Breast epithelium (tissue), 3 donors: ENCODE results near the gene GOLT1A.

Experiments
- POLR2A ChIP-seq: fragments of 450-650 bp; IDR thresholded peaks from one replicate; pipeline ENCODE4 v1.6.1; 2016; ENCODE audit warnings: antibody characterized with exemption, mild to moderate bottlenecking, moderate library complexity
- POLR2AphosphoS5 ChIP-seq, 3 donors: sonication (generic); formaldehyde crosslinking; IDR thresholded peaks; one replicate each; pipeline ENCODE4 v1.6.1; 2017; ENCODE audit warnings: antibody characterized with exemption in 3 of 3
- TF ChIP-seq, protein P1 (sequence below), 3 donors: fragments of 450-650 bp; IDR thresholded peaks; one replicate each; pipeline ENCODE4 v1.5.1; 2016 to 2017; ENCODE audit warnings: antibody characterized with exemption in 3 of 3, mild to moderate bottlenecking in 3 of 3, moderate library complexity in 3 of 3

DNA sequence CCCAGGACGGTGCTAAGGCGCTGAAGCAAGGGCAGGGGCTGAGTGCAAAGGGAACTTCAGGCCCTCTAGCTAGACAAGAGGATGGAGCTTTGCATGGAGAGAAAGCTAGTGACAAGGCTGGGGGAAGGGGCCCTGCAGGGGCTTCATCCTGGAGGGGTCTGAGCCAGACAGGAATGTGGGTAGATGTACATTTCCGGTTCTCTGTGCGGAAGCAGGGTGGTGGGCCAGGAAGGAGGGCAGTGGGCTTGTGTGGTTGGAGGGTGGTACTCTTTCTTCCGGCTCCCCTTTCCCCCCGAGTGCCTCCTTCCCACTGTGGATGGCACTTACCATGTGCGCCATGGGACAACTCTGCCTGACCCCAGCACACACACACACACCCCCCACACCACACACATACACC, 19.0 kb downstream of the GOLT1A start:
- no peak for TF ChIP-seq POLR2A
- TF ChIP-seq POLR2AphosphoS5 (IDR thresholded peaks at IDR 0.05) = no peak
- TF ChIP-seq, protein P1, sequence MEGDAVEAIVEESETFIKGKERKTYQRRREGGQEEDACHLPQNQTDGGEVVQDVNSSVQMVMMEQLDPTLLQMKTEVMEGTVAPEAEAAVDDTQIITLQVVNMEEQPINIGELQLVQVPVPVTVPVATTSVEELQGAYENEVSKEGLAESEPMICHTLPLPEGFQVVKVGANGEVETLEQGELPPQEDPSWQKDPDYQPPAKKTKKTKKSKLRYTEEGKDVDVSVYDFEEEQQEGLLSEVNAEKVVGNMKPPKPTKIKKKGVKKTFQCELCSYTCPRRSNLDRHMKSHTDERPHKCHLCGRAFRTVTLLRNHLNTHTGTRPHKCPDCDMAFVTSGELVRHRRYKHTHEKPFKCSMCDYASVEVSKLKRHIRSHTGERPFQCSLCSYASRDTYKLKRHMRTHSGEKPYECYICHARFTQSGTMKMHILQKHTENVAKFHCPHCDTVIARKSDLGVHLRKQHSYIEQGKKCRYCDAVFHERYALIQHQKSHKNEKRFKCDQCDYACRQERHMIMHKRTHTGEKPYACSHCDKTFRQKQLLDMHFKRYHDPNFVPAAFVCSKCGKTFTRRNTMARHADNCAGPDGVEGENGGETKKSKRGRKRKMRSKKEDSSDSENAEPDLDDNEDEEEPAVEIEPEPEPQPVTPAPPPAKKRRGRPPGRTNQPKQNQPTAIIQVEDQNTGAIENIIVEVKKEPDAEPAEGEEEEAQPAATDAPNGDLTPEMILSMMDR (IDR thresholded peaks at IDR 0.05) = no peak
